RWPE2 (cell line): ENCODE measurements around the gene SIGLECL1.

Experiments used
- ATAC-seq: fragments of 200-7000 bp; cut with Tn5 transposase; 3 replicates; pipeline ENCODE4 v1.9.1; 2021; ENCODE audit warnings: low read depth
- DNase-seq: peaks from one replicate; pipeline ENCODE4 v3.0.0-alpha.2; 2020; ENCODE audit warnings: low spot score
- H3K27ac ChIP-seq: fragments of 450-650 bp; 2 replicates; pipeline ENCODE4 v1.5.1; 2017; ENCODE audit warnings: mild to moderate bottlenecking; ENCODE audit not compliant: poor library complexity, severe bottlenecking
- H3K27me3 ChIP-seq: fragments of 250-450 bp; sonication (Bioruptor Pico); 2 replicates; pipeline ENCODE4 v1.5.1; 2021; ENCODE audit warnings: mild to moderate bottlenecking, moderate library complexity; ENCODE audit not compliant: insufficient read depth, poor library complexity, severe bottlenecking
- H3K36me3 ChIP-seq: fragments of 250-450 bp; sonication (Bioruptor Pico); 2 replicates; pipeline ENCODE4 v1.5.1; 2020; ENCODE audit warnings: low read depth, mild to moderate bottlenecking, moderate library complexity
- H3K4me1 ChIP-seq: fragments of 250-450 bp; sonication (Bioruptor Pico); 2 replicates; pipeline ENCODE4 v1.5.1; 2021; ENCODE audit warnings: mild to moderate bottlenecking, moderate library complexity; ENCODE audit not compliant: insufficient read depth, poor library complexity, severe bottlenecking
- H3K4me3 ChIP-seq: fragments of 250-450 bp; sonication (Bioruptor Pico); 2 replicates; pipeline ENCODE4 v1.5.1; 2021; ENCODE audit warnings: mild to moderate bottlenecking, moderate library complexity; ENCODE audit not compliant: severe bottlenecking
- H3K9me3 ChIP-seq: fragments of 250-450 bp; sonication (Bioruptor Pico); 2 replicates; pipeline ENCODE4 v1.5.1; 2021; ENCODE audit warnings: mild to moderate bottlenecking, moderate library complexity; ENCODE audit not compliant: severe bottlenecking
- CTCF ChIP-seq: fragments of 450-650 bp; IDR thresholded peaks from one replicate; pipeline ENCODE4 v1.5.1; 2017; ENCODE audit warnings: mild to moderate bottlenecking, moderate library complexity; ENCODE audit not compliant: poor library complexity, severe bottlenecking

SIGLECL1 gene

GRCh38 chr19:51227966-51228365 is 22.9 kb upstream of the SIGLECL1 start:
- Histone ChIP-seq H3K9me3 (no peaks in the 10 kb centered on the region), H3K4me3 (no peak overlapping the region), H3K27ac (no peak overlapping the region), H3K4me1 (no peaks in the 10 kb centered on the region), H3K27me3 (peaks cover 36% of the 10 kb centered on the region), H3K36me3 (no peaks in the 10 kb centered on the region)
- no peak for ATAC-seq
- DNase-seq: no peak
- no peak for TF ChIP-seq CTCF

- Histone ChIP-seq H3K27me3 (peaks cover 8% of the 10 kb centered on the region), H3K4me1 (no peaks in the 10 kb centered on the region), H3K4me3 (no peak overlapping the region), H3K36me3 (no peaks in the 10 kb centered on the region), H3K27ac (no peak overlapping the region), H3K9me3 (no peaks in the 10 kb centered on the region)
- ATAC-seq: no peak
- no peak for DNase-seq
- no peak for TF ChIP-seq CTCF
Observed at GRCh38 chr19:51240866-51241265, 10.0 kb upstream of the SIGLECL1 start.

- no peaks in the 10 kb centered on the region for H3K36me3 ChIP-seq
- H3K4me3 ChIP-seq: no peak overlapping the region
- no peaks in the 10 kb centered on the region for H3K9me3 ChIP-seq
- TF ChIP-seq CTCF: no peak
- peaks cover 8% of the 10 kb centered on the region for H3K27me3 ChIP-seq
- no peaks in the 10 kb centered on the region for H3K4me1 ChIP-seq
- no peak for ATAC-seq
- no peak for DNase-seq
- H3K27ac ChIP-seq: no peak overlapping the region
Observed at GRCh38 chr19:51242881-51243630, 7.8 kb upstream of the SIGLECL1 start.

- H3K27ac ChIP-seq: no peak overlapping the region
- no peak for TF ChIP-seq CTCF
- ATAC-seq: no peak
- H3K4me3 ChIP-seq: no peak overlapping the region
- DNase-seq: no peak
- H3K9me3 ChIP-seq: no peaks in the 10 kb centered on the region
- H3K4me1 ChIP-seq: no peaks in the 10 kb centered on the region
- no peaks in the 10 kb centered on the region for H3K27me3 ChIP-seq
- no peaks in the 10 kb centered on the region for H3K36me3 ChIP-seq
Observed at GRCh38 chr19:51246164-51246552, 4.7 kb upstream of the SIGLECL1 start.

- H3K4me1 ChIP-seq: no peaks in the 10 kb centered on the region
- no peak overlapping the region for H3K27ac ChIP-seq
- no peak for TF ChIP-seq CTCF
Observed at GRCh38 chr19:51247972-51248590, 2.8 kb upstream of the SIGLECL1 start.

More at GRCh38 chr19:51247972-51248590, 2.8 kb upstream of the SIGLECL1 start:
- ATAC-seq (no peak), DNase-seq (no peak)
- no peak overlapping the region for H3K4me3 ChIP-seq
- no peaks in the 10 kb centered on the region for H3K27me3 ChIP-seq
- no peaks in the 10 kb centered on the region for H3K36me3 ChIP-seq
- H3K9me3 ChIP-seq: no peaks in the 10 kb centered on the region
